ENCODE measurements around the gene QPRT.
"Not testable (repeated sequence)": the region's sequence is repeated elsewhere in the genome, so short reads cannot be mapped to it uniquely, and the experiment has no call there.

GRCh38 chr16:29746518-29746917 is 67.5 kb downstream of the QPRT start:
- not testable (repeated sequence) for TF ChIP-seq RAD21 (IDR thresholded peaks at IDR 0.05 in 1 of 2, conservative IDR thresholded peaks at IDR 0.05 in 1 of 2; ENCODE audit: low read depth in 2 of 2, low read length in 2 of 2); CTCF (IDR thresholded peaks at IDR 0.05; ENCODE audit: control extremely low read depth in 1 of 3, insufficient read depth in 1 of 3, low read depth in 1 of 3, low read length in 3 of 3); POLR2AphosphoS5 (IDR thresholded peaks at IDR 0.05; ENCODE audit: low read depth, low read length)
